GM18870 (cell line): ENCODE data around the gene EEPD1.
A peak's percentile ranks its signal among the peaks of the same experiment; 100 is the strongest.
"Not testable (repeated sequence)": the region's sequence is repeated elsewhere in the genome, so short reads cannot be mapped to it uniquely, and the experiment has no call there.

Experiments
- ATAC-seq: cut with Tn5 transposase; IDR thresholded peaks from one replicate; pipeline ENCODE4 v1.9.1; 2021; ENCODE audit warnings: moderate library complexity; ENCODE audit not compliant: unreplicated experiment

EEPD1 gene

DNA sequence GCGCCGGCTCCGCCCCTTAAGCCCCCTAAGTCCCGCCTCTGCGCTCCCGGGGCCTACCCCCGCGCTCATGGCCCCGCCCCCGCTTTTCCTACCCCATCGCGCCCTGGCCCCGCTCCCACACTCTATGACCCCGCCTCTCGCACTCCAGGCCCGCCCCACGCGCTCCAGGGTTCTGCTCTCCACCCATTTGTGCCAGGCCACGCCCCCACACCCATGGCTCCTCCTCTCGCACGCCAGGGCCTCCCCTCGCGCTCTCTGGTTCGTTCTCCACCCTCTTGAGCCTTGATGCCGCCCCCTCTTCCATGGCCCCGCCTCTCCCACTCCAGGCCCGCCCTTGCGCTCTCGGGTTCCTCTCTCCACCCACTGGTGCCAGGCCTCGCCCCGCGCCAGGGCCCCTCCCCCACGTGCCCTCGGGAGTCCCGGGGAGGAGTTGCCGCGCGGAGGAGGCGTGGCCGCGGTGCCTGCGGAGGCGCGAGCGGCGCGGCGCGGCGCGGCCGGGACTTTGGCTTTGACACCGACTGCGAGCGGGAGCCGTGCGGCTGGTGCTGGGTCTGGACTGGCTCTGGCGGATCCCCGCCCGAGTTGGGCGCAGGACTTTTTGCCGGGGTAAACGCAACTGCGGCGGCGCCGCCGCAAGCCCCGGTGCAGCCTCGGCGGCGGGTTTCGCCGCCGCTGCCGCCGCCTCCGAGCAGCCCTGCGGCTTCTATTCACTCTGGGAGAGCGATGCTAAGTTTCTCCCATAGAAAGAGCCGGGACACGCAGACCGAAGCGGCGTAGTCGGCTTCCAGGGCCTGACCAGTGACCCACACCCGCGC lies at the start of gene EEPD1:
TSS of gene EEPD1 (plus strand) at position 499 of the 815 bp plus-strand sequence. CDS start 1,071 bp downstream, outside the sequence.
- ATAC-seq = peak; percentile 90

DNA sequence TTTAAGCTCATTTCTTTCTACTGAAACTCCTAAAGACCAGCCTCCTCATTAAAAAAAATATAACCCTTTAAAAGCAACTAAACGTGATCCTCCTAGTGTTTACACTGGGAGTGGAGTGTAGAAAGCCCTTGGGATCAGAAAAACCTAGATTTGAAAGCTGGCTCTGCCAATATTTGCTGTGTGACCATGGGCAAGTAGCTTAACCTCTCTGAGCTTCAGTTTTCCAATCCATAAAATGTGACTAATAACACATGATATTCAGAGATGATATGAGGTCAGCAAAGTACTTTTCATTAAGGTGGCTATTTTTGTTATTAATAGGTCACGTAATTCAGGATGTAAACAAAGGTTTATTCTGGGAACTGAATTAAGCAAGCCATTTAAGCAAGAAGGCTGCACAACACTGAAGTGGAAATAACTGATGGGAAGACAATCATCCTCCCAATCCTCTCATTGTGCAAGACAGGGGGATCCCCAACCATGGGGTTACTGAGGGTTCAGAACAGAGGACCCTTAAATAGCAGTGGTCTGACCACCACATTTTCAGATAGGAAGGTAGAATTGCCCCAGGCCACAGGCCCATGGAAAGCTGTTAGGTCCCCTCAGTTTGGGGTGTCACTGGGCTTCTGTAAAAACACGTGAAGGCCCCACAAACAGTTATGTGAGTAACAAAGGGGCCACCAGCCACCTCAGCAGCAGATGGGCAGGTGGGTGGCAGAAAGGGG lies 49.1 kb upstream of the EEPD1 start:
- no peak for ATAC-seq

DNA sequence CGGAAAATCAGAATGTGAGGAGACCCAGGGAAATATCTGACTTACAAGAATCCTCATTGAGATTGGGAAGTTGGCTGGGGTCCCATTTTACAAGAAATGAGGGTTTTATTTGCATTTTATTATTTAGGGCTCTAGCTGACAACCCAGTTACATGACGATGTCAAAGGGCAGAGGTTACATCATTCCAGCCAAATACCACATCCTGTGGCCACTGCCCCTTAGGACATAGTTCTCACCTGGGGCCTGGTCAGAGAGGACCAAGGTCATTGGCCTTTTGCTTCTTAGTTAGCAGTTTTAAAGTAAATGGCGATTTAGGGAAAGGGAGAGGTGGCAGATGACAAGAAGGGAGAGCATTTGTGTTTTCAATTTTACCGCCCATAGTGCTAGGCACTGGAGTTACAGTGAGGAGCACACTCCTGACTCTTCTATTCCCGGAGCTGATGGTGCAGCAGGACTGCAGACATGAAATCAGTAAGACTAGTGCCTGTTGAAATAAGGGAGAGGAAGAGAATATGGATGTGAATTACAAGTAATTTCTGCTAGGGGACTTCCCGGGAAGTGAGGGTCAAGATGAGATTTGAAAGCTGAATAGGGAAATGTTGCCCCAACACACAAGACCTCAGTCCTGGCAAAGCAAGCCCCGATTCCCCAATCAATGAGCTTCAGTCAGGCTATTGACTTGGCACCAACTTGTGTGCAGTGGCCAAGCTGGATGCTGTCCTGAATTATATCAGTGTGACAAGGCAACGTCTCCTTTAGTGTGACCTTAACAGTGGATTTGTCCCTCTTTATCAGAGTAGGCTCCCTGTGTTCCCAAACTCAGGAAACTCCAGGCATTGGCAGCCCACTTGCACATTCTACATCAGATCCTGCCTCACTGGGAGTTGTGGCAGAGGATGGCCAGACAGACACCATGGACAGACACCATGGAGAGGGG lies 45.8 kb upstream of the EEPD1 start:
- not testable (repeated sequence) for ATAC-seq

DNA sequence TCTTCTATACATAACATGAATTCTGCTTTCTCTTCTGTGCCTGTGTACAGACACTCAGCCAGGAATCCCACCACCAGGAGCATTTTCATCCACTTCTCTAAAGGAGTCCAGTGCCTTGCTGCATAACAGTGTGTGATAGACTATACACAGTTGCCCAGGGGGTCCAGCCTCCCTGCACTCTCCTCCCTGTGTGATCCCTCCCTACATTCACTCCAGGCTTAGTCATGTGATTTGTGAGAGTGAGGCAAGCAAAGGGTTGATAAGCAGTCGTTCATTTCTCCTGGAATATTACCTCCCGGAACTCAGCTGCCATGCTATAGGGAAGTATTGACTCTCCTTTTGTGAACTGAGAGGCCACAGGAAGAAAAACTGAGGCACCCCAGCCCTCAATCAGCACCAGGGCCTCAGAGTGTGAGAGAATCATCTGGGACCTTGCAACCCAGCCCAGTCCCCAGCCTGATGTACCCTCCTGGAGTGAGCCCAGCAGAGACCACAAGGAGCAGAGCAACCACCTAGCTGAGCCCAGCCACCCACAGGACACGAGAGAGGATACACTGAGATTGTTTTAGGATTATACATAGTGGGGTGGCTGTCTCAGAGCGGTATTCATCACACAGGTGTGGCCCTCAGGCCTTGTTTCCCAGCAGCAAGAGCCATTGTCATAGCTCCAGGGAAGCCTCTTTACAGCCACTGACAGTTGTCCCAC lies 45.0 kb upstream of the EEPD1 start:
- ATAC-seq = no peak

DNA sequence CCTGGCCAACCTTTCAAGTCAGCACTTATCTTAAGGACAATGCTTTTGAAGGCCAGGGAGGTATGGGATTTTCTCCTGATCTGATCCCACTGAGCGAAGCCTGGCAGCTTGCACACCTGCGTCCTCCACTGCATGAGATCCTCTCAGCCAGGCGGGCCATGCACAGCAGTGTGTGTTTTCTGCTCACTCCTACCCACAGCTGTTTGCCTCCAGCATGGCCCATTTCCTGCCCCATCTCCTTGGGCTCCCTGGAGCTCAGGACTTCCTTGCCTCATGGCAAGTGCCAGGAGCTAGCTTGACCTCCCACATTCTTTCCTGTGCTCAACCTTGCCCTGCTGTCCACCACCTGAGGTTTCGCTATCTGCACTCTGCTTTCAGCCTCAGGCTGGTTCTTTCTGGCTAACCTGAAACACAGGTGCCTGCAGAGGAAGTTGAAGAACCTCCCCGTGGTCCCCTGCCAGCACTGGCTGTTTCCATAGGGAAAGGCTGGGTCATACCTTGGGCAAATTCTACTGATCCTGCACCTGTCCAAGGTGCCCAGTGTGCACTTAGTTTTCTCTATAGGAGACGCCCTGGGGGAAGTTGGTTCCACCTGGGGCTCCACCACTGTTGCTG lies 43.9 kb upstream of the EEPD1 start:
- no peak for ATAC-seq

DNA sequence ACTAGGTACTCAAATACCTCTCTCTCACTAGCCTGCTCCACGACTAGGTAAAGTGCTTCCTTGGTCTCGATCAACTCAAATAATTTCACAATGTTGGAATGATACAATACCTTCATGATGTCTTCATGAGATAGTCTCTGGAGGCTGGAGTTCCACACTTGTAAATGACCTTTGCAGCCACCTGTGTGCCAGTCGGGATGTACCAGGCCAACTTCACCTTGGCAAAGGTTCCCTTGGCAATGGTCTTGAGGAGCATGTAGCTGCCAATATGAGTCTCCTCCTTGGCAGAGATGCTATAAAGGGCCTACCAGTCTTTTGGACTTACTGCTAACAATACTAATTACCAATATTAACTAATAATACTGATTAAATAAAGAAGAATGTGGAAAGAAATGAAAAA lies 42.5 kb upstream of the EEPD1 start:
- no peak for ATAC-seq

DNA sequence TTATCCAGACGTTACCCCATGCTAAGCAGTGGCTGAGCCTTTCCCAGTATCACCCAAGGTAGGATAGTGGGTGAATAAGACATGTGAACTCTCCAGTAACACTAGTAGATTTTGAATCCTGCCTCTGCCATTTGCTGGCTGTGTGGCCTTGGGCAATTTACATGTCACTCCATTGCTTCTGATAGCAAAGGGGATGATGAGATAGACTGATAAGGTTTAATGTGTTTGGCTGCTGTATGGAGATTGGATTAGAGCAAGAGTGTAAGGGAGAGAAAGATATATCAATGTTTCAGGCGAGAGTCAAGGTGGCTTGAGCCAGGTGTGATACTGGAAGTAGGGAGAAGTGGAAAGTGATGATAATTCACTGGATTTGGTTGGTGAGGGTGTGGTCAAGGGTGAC lies 40.1 kb upstream of the EEPD1 start:
- no peak for ATAC-seq

DNA sequence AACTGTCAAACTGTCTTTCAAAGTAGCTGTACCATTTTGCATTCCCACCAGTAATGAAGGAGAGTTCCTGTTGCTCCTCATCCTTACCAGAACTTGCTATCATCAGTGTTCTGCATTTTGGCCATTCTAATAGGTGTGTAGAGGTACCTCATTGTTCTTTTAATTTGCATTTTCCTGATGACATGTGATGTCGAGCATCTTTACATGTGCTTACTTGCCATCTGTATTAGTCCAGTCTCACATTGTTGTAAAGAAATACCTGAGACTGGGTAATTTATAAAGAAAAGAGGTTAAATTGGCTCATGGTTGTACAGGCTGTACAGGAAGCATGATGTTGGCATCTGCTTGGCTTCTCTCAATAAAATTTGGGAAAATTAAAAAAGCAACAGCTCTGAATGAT lies 38.7 kb upstream of the EEPD1 start:
- no peak for ATAC-seq

DNA sequence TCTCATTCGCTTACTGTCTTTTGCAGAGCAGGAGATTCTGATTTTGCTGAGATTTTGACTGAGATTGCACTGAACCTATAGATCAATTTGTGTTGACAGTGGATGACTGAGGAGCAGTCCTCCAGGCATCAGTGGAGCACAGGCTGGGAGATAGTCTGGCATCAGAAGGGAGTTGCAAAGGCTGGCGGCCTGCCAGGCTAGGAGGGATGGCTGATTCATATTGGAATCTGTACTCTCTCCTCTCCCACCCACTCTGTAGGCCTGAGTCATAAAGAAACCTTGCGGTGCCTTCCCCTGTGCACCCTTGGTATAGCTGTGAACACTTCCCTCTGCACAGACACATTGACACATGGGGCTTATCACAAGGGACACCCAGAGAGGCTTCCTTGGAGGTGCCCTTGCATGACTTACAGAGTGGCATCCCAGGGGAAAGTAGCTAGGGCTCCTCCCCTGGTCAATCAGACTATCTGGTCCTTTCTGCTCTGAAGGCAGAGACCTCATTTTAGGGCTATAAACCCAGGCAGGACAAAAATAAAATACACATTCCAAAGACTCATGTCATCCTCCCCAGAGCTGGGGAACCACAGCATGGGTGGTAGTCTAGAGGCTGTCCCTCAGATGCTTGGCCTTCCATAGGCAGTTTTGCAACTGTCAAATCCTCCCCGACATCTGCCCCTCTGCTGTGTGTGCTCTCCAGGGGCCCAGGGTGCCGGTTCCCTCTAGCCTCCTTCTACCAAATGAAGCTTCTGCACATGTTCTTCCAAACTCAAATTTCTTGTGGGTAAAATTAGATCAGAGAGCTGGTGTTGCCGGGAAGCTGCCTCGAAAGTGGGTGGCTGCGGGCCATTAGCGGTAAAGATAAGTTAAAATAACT lies 37.4 kb upstream of the EEPD1 start:
- ATAC-seq = peak; percentile 99

DNA sequence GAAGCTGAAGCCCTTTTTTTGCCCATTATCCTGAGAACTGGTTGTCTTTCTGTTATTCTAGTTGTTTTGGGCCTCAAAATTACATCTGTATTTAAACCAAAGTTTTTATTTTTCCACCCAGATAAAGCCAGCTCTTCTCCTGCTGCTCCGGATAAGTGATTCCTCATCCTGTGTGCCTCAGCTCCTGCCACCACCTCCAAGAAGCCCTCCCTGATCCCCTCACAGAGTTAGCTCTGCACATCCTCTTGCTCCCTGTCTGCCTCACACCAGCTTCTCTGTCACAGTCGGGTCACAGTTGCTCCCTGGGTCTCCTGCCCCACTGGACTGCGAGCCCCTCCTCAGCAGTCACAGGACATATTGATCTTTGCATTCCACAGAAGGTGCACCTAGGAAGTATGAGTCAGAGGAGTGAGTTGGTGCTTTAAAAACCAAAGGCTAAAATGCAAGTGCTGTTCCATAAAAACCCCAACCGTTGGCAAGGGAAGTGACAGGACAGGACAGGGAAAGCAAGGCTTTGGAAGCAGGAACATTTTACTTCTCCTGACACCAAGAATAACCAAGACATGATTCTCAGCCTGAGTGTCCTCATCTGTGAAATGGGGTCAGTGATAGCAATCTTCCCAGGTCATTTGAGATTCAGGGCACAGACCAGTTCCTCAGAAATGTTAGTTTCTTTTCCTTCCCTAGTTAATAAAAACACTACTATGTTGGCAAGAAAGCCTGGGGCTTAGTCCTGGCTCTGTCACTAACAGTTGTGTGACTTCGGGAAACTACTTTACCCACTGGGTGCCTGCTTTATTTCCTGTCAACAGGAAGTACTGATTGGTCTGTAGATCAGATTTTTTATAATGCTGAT lies 36.5 kb upstream of the EEPD1 start:
- ATAC-seq = no peak

DNA sequence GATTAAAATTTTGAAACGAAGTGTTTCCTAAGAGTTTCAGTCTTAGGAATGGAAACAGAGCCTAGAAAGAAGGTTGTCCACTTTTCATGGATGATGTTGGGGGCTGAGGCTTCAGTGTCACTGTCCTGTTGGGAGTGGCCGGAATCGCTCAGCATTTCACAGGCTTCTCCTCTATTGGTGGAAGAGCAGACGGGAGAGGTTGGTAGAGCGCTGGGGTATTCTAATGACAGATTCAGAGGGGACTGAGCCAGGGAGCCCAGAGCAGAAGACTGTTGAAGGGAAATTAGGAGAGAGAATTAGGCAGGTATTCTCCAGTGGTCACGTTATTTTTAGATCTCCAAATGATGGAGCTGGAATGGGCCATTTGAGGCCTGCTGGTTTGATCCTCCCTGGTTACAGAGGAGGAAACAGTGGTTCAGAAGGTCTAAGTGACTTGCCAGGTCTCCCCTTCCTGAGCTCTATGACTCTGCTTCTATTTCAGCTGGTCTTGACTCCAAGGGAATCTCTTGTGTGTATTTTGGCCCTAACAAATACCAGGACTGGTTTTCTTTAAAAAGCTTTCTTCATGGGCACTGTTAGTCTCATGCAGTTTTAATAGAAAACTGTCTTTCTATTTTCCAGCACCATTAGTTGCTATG lies 35.7 kb upstream of the EEPD1 start:
- ATAC-seq = no peak

DNA sequence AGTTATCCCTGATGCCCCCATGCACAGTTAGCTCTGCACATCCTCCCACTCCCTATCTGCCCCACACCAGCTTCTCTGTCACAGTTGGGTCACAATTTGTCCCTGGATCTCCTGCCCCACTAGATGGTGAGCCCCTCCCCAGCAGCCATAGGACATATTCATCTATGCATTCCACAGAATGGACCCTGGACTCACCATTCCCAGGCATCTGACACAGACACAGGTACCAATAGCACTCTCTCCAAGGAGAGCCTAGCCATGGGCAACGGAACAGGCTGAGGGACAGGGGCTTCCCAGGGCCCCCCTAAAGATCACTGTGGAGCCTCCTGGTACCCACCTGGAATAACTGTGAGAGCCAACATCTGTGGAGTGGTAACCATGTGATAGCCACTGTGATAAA lies 34.7 kb upstream of the EEPD1 start:
- no peak for ATAC-seq

DNA sequence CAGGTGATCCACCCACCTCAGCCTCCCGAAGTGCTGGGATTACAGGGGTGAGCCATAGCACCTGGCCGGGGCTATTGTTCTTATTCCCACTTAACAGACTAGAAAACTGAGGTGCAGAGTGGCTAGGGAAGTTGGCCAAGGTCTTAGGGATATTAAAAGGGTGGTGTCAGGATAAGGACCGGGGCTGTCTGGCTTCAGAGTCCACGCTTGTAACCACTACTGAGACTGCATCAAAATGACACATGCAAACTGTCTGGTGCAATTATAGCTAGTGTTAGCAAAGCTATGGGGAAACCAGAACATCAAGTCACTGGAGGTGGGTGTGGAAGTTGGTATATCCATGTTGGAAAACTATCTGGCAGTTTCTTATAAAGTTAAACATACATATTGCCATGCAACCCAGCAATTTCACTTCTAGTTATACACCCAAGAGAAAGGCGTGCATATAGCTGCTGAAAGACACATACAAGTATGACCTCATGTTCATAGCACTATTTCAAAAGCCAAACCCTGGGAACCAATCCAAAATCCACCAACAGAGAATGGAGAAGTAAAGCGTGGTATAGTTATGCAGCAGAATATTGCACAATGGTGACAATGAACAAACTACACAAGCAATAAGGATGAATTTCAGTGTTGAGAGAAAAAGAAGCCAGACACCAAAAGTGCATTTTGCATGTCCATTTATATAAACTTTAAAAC lies 33.9 kb upstream of the EEPD1 start:
- ATAC-seq = no peak

DNA sequence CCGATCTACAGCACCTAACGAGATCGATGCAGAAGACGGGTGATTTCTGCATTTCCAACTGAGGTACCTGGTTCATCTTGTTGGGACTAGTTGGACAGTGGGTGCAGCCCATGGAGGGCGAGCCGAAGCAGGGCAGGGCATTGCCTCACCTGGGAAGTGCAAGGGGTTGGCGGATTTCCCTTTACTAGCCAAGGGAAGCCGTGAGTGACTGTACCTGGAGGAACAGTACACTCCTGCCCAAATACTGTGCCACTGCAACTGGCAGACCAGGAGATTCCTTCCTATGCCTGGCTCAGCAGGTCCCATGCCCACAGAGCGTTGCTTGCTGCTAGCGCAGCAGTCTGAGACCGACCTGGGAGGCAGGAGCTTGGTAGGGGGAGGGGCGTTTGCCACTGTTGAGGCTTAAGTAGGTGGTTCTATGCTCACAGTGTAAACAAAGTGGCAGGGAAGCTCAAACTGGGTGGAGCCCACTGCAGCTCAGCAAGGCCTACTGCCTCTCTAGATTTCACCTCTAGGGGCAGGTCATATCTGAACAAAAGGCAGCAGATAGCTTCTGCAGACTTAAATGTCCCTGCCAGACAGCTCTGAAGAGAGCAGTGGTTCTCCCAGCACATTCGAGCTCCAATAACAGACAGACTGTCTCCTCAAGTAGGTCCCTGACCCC lies 32.9 kb upstream of the EEPD1 start:
- ATAC-seq = not testable (repeated sequence)

DNA sequence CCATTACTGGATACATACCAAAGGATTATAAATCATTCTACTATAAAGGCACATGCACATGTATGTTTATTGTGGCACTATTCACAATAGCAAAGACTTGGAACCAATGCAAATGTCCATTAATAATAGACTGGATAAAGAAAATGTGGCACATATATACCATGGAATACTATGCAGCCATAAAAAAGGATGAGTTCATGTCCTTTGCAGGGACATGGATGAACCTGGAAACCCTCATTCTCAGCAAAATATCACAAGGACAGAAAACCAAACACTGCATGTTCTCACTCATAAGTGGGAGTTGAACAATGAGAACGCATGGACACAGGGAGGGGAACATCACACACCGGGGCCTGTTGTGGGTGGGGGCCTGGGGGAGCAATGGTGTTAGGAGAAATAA lies 27.4 kb upstream of the EEPD1 start:
- ATAC-seq = not testable (repeated sequence)

DNA sequence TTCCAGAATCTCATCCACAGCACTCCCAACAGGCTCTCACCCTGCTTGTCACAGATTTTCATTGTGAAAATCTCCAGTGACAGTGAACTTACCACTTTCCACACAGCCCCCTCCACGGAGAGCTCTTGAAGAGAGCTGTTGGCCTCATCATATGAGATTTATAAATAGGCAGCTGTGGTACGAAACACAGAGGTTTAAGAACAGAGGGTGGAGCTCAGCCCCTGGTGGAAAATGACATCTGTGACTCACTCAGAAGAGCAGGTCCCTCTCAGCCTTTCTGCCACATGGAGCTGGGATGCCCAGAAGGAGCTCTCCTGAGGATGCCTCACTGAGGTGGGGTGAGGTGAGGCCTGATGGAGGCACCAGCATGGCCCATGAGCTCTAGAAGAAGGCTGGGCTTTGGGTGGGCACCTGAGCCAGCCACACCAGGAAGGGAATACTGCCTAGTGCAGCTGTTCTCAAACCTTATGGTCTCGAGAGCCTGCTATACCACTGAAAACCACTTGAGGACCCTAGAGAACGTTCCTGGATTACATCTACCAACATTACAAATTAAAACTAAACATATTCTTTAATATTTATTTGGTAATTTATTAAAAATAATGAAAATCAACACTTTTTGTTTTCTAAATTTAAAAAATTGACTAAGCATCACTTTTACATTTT lies 25.8 kb upstream of the EEPD1 start:
- no peak for ATAC-seq
